22Rv1 (cell line): ENCODE data around the gene GKN1.

ENCODE experiments used
- CTCF ChIP-seq: fragments of 450-650 bp; IDR thresholded peaks from 2 replicates; pipeline ENCODE4 v1.5.1; 2017; ENCODE audit warnings: mild to moderate bottlenecking
- ZFX ChIP-seq: fragments of 450-650 bp; IDR thresholded peaks from 2 replicates; pipeline ENCODE4 v1.6.1; 2017; ENCODE audit warnings: antibody characterized with exemption, borderline replicate concordance

- TF ChIP-seq ZFX (no peak), CTCF (no peak)
Measured at GRCh38 chr2:68942827-68943226, 31.6 kb upstream of the GKN1 start.
